LNCAP (cell line): ENCODE data around the gene CNTNAP2.

Source experiments
- TF ChIP-seq, protein P1 (sequence below): fragments of 450-650 bp; IDR thresholded peaks from 2 replicates; pipeline ENCODE4 v1.5.1; 2017; ENCODE audit warnings: mild to moderate bottlenecking

CNTNAP2 gene

GRCh38 chr7:147771344-147771743 is 1654.7 kb downstream of the CNTNAP2 start:
- TF ChIP-seq, protein P1, sequence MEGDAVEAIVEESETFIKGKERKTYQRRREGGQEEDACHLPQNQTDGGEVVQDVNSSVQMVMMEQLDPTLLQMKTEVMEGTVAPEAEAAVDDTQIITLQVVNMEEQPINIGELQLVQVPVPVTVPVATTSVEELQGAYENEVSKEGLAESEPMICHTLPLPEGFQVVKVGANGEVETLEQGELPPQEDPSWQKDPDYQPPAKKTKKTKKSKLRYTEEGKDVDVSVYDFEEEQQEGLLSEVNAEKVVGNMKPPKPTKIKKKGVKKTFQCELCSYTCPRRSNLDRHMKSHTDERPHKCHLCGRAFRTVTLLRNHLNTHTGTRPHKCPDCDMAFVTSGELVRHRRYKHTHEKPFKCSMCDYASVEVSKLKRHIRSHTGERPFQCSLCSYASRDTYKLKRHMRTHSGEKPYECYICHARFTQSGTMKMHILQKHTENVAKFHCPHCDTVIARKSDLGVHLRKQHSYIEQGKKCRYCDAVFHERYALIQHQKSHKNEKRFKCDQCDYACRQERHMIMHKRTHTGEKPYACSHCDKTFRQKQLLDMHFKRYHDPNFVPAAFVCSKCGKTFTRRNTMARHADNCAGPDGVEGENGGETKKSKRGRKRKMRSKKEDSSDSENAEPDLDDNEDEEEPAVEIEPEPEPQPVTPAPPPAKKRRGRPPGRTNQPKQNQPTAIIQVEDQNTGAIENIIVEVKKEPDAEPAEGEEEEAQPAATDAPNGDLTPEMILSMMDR, result no peak

GRCh38 chr7:147774461-147774860 is 1657.9 kb downstream of the CNTNAP2 start:
- TF ChIP-seq, protein P1, result no peak

GRCh38 chr7:147775516-147776284 is 1659.1 kb downstream of the CNTNAP2 start:
- TF ChIP-seq, protein P1, result no peak

DNA sequence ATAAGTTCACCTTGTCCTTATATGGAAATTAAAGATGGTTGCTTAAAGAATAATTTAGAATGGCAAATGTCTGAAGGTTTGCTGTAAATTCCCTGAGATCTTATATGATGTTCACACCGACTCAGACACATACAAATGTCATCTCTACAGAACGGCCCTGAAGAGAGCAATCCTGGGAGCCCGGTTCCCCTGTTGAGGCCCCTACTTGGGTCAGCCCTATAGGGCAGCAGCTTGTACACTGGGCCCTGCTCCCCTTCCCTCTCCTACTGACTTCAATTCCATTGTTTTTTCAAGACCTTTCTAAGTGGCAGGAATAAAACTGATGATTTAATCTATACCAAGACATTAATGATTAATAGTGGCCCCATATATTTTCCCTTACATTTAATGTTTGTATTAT is 1660.7 kb downstream of the CNTNAP2 start:
- TF ChIP-seq, protein P1, result no peak

DNA sequence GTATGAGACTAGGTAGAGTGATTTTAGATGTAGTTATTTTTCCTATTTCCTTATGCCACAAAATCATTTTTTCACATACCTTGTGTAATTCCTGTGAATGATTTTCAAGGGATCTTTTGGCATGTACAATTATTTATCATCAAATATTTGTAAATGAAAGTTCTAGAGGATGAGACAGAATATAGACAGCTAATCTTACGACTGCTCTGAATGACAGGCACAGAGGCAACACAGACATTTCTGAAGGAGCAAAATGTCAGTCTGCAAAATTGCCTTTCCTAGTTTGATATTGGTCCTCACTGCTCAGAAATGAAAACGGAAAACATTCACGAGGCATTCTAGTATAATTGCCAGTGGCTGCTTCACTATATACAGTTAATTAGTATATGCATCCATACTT is 1663.3 kb downstream of the CNTNAP2 start:
- TF ChIP-seq, protein P1, result no peak

DNA sequence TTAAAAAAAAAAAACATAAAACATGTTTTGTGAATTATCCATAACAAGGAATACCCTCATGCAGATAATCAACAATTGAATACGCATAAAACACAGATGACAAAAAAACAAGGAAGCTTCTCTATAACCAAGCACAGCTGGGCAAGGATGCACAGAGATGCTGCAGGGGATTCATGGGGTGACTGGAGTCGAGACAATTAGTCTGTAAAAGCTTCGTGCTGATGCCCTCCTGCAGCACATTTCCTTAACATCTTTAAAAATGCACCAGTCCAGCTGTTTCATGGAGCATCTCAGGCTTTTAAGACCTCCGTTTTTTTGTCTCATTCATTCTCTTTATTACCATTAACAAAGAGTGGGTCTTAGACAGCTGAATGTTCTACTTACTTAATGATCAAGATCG is 1680.0 kb downstream of the CNTNAP2 start:
- TF ChIP-seq, protein P1, result no peak

DNA sequence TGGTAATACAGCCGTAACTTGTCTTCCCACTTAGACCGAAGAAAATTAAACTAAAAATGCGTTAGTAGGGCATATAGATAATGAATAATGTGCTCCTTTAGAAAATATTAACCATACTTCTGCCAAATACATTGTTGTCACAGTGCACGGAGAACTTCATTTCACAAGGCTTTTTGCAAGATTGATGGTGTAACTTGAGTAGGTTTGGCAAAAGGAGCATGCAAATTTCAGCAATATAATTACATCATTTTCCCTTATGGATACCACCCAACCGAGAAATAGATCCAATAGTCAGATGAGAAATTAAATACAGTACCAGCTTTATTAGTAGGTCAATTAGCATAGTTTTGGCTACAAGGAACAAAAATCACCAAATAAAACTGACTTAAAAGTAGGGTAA is 1681.4 kb downstream of the CNTNAP2 start:
- TF ChIP-seq, protein P1, result no peak

DNA sequence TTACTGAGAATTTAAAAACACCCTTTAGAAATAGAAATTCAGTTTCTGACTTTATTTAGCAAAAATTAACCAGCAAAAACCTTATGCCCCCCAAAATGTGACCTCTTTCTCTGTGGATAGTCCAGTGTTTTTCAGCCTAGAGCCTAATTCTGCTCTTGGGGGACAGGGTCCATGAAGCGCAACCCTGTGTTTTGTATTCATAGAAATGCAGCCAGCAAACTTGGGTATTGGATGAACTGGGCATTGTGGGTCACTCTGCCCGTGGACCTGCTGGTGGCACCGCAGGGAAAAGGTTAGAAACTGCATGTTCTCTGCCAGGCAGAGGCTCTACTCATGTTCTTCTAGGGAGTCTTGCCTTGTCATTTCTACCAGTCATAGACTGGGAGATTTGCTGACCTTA is 1686.5 kb downstream of the CNTNAP2 start:
- TF ChIP-seq, protein P1, result no peak
